HEK293 (cell line): ENCODE measurements around the gene TVP23C.

Experiments used
- CTCF ChIA-PET: fragments of 350-600 bp; formaldehyde crosslinking; extraction: SDS; loops from one replicate; lab custom pipeline; 2021; ENCODE audit warnings: antibody characterized with exemption; lab: Yijun Ruan, JAX
- POLR2A ChIA-PET: fragments of 300-600 bp; formaldehyde crosslinking; extraction: SDS; loops from one replicate; lab custom pipeline; 2020; ENCODE audit warnings: antibody characterized with exemption, inconsistent platforms; lab: Yijun Ruan, JAX
- H3K27ac ChIP-seq: fragments of 200-500 bp; sonication (Bioruptor generic); 2 replicates; pipeline ENCODE4 v1.5.1; 2014; ENCODE audit warnings: low read depth, low read length, control low read depth, inconsistent platforms; ENCODE audit errors: extremely low read depth
- H3K36me3 ChIP-seq, 2 experiments: fragments of 200-500 bp in 1 of 2; sonication (Bioruptor generic) in 1 of 2; 1 replicate in 1 of 2; 2 replicates in 1 of 2; pipeline ENCODE4 v1.5.1; 2014 to 2017; ENCODE audit warnings: inconsistent platforms in 2 of 2, low read length in 2 of 2; ENCODE audit not compliant: control insufficient read depth in 2 of 2, insufficient read depth in 1 of 2
- H3K4me1 ChIP-seq: fragments of 200-500 bp; sonication (Bioruptor generic); 2 replicates; pipeline ENCODE4 v1.5.1; 2014; ENCODE audit warnings: mild to moderate bottlenecking, low read length, inconsistent platforms; ENCODE audit not compliant: control insufficient read depth, insufficient read depth
- H3K4me3 ChIP-seq: 2 replicates; pipeline ENCODE4 v1.5.1; 2011; ENCODE audit warnings: low read depth, mild to moderate bottlenecking, control low read depth, low read length, moderate library complexity
- H3K9me3 ChIP-seq: fragments of 200-500 bp; sonication (Bioruptor generic); 2 replicates; pipeline ENCODE4 v1.5.1; 2014; ENCODE audit warnings: low read depth, low read length, inconsistent platforms; ENCODE audit not compliant: control insufficient read depth, insufficient read depth
- BCL11B ChIP-seq: fragments of 450-650 bp; formaldehyde crosslinking; IDR thresholded peaks from 2 replicates; pipeline ENCODE4 v1.5.1; 2016; ENCODE audit warnings: low read depth, missing biosample characterization, missing genetic modification characterization
- HOXC10 ChIP-seq: sonication (generic); formaldehyde crosslinking; IDR thresholded peaks from 2 replicates; pipeline ENCODE4 v1.8.1; 2023; ENCODE audit warnings: mild to moderate bottlenecking, missing genetic modification reagents
- SCRT2 ChIP-seq: fragments of 450-650 bp; formaldehyde crosslinking; IDR thresholded peaks from 2 replicates; pipeline ENCODE4 v1.5.1; 2016; ENCODE audit warnings: missing biosample characterization, missing genetic modification characterization
- YY1 ChIP-seq: fragments of 450-650 bp; formaldehyde crosslinking; IDR thresholded peaks from 2 replicates; pipeline ENCODE4 v1.5.1; 2018; ENCODE audit warnings: missing biosample characterization, missing genetic modification characterization
- ZFP37 ChIP-seq: fragments of 450-650 bp; formaldehyde crosslinking; IDR thresholded peaks from 2 replicates; pipeline ENCODE4 v1.5.1; 2016; ENCODE audit warnings: missing biosample characterization, missing genetic modification characterization
- ZIC2 ChIP-seq: fragments of 450-650 bp; formaldehyde crosslinking; IDR thresholded peaks from 2 replicates; pipeline ENCODE4 v1.5.1; 2016; ENCODE audit warnings: missing biosample characterization, missing genetic modification characterization
- ZNF10 ChIP-seq: fragments of 450-650 bp; formaldehyde crosslinking; IDR thresholded peaks from 2 replicates; pipeline ENCODE4 v1.5.1; 2017; ENCODE audit warnings: missing biosample characterization, missing genetic modification characterization
- ZNF140 ChIP-seq: fragments of 450-650 bp; formaldehyde crosslinking; IDR thresholded peaks from 2 replicates; pipeline ENCODE4 v1.5.1; 2016; ENCODE audit warnings: missing biosample characterization, missing genetic modification characterization
- ZNF23 ChIP-seq: fragments of 450-650 bp; formaldehyde crosslinking; IDR thresholded peaks from 2 replicates; pipeline ENCODE4 v1.5.1; 2016; ENCODE audit warnings: missing biosample characterization, missing genetic modification characterization, borderline replicate concordance
- ZNF248 ChIP-seq: fragments of 450-650 bp; formaldehyde crosslinking; IDR thresholded peaks from 2 replicates; pipeline ENCODE4 v1.5.1; 2017; ENCODE audit warnings: missing biosample characterization, missing genetic modification characterization
- ZNF266 ChIP-seq: fragments of 450-650 bp; formaldehyde crosslinking; IDR thresholded peaks from 2 replicates; pipeline ENCODE4 v1.5.1; 2016; ENCODE audit warnings: missing biosample characterization, missing genetic modification characterization, low read depth
- ZNF292 ChIP-seq: fragments of 450-650 bp; formaldehyde crosslinking; IDR thresholded peaks from 2 replicates; pipeline ENCODE4 v1.5.1; 2016; ENCODE audit warnings: low read depth, missing biosample characterization, missing genetic modification characterization, borderline replicate concordance
- ZNF350 ChIP-seq: fragments of 450-650 bp; formaldehyde crosslinking; IDR thresholded peaks from 2 replicates; pipeline ENCODE4 v1.5.0; 2017; ENCODE audit warnings: missing biosample characterization, mild to moderate bottlenecking, missing genetic modification characterization
- ZNF473 ChIP-seq: fragments of 450-650 bp; formaldehyde crosslinking; IDR thresholded peaks from 2 replicates; pipeline ENCODE4 v1.5.1; 2017; ENCODE audit warnings: missing biosample characterization, missing genetic modification characterization
- ZNF654 ChIP-seq: fragments of 450-650 bp; formaldehyde crosslinking; IDR thresholded peaks from 2 replicates; pipeline ENCODE4 v1.5.1; 2016; ENCODE audit warnings: low read depth, missing biosample characterization, missing genetic modification characterization
- ZNF677 ChIP-seq: fragments of 450-650 bp; IDR thresholded peaks from 2 replicates; pipeline ENCODE4 v1.5.0; 2018; ENCODE audit warnings: missing biosample characterization, mild to moderate bottlenecking, missing genetic modification characterization, moderate library complexity
- ZNF791 ChIP-seq: fragments of 450-650 bp; formaldehyde crosslinking; IDR thresholded peaks from 2 replicates; pipeline ENCODE4 v1.5.1; 2016; ENCODE audit warnings: missing biosample characterization, missing genetic modification characterization
- ZNF843 ChIP-seq: fragments of 450-650 bp; formaldehyde crosslinking; IDR thresholded peaks from 2 replicates; pipeline ENCODE4 v1.5.1; 2016; ENCODE audit warnings: missing biosample characterization, missing genetic modification characterization
- ZSCAN23 ChIP-seq: fragments of 450-650 bp; formaldehyde crosslinking; IDR thresholded peaks from 2 replicates; pipeline ENCODE4 v1.5.1; 2016; ENCODE audit warnings: missing biosample characterization, missing genetic modification characterization
- TF ChIP-seq, protein P1 (sequence below): fragments of 450-650 bp; formaldehyde crosslinking; IDR thresholded peaks from 2 replicates; pipeline ENCODE4 v1.5.1; 2016; ENCODE audit warnings: missing biosample characterization, missing genetic modification characterization
- TF ChIP-seq, protein P2 (sequence below): fragments of 450-650 bp; formaldehyde crosslinking; IDR thresholded peaks from 2 replicates; pipeline ENCODE4 v1.5.1; 2016; ENCODE audit warnings: missing biosample characterization, missing genetic modification characterization
- TF ChIP-seq, protein P3 (sequence below): fragments of 450-650 bp; formaldehyde crosslinking; IDR thresholded peaks from 2 replicates; pipeline ENCODE4 v1.5.1; 2016; ENCODE audit warnings: missing biosample characterization, missing genetic modification characterization, borderline replicate concordance

TVP23C gene

DNA sequence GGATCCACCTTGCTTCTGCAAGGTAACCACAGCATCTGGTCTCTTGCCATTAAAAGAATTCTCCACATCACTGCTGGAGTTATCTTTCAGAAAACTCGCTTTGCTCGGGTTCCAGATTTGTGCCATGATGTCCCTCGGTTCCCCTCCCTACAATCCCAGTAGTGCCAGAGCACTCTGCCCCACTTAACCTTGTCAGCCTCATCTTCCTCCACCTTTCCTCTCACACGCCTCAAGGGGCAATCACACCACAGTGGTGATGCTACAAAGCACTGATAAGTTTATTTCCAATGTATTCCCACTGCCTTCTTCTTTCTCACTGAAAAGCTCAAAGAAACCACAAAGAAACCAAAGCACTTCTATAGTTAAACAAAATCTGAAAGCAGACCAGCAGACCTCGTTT is 84.4 kb downstream of the TVP23C start (continued):
- TF ChIP-seq ZNF791 (tag by site-specific recombination) (no peak), BCL11B (tag by site-specific recombination) (no peak)
- TF ChIP-seq, protein P1, sequence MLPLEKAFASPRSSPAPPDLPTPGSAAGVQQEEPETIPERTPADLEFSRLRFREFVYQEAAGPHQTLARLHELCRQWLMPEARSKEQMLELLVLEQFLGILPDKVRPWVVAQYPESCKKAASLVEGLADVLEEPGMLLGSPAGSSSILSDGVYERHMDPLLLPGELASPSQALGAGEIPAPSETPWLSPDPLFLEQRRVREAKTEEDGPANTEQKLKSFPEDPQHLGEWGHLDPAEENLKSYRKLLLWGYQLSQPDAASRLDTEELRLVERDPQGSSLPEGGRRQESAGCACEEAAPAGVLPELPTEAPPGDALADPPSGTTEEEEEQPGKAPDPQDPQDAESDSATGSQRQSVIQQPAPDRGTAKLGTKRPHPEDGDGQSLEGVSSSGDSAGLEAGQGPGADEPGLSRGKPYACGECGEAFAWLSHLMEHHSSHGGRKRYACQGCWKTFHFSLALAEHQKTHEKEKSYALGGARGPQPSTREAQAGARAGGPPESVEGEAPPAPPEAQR (tag by site-specific recombination): no peak

DNA sequence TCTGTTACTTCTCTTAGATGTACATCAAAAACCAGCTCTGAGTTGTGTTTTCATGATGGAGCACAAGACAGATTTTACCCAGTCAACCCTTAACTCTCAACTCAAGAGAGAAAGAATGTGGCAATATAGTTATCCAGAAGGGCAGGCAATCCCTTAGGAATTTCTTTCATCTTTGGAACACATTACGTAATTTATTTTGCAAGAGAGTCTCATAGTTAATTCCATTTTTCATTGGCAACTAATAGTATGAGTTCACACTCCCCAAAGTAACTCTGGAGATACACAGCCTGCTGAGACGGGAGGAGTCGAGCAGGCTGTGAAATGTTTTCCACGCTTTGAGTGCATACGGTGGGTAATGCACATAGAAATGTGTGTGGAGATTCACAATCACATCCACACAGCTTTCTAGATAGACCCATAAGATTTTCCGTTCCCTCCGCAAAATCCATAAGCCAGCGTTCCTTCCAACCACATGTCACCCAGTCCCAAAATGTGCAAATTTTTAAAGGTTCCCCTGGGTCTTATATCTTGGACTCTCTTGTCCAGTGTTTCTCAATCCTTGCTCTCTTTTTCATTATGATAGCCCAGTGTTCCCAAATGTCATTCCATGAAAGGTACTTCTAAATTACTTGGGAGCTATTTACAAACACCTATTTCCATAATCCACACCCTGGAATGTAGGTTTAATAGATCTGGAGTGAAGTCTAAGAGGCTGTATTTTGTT is 87.5 kb downstream of the TVP23C start:
- no peak for TF ChIP-seq ZNF10 (tag by site-specific recombination)
- no peak for TF ChIP-seq ZNF248 (tag by site-specific recombination)
- TF ChIP-seq ZNF677: no peak
- TF ChIP-seq HOXC10 (CRISPR knock-in tag): no peak
- no peak for TF ChIP-seq ZNF23 (tag by site-specific recombination)
- no peak for TF ChIP-seq ZNF473 (tag by site-specific recombination)
- TF ChIP-seq ZNF140: no peak
- no peak for TF ChIP-seq ZNF266 (tag by site-specific recombination)
- TF ChIP-seq ZNF350: no peak
- no peak for TF ChIP-seq SCRT2 (tag by site-specific recombination)
- TF ChIP-seq, protein P2, sequence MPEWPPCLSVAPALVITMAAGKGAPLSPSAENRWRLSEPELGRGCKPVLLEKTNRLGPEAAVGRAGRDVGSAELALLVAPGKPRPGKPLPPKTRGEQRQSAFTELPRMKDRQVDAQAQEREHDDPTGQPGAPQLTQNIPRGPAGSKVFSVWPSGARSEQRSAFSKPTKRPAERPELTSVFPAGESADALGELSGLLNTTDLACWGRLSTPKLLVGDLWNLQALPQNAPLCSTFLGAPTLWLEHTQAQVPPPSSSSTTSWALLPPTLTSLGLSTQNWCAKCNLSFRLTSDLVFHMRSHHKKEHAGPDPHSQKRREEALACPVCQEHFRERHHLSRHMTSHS (tag by site-specific recombination): no peak
- TF ChIP-seq ZNF654 (tag by site-specific recombination): no peak
- no peak for TF ChIP-seq ZSCAN23 (tag by site-specific recombination)
- no peak for TF ChIP-seq ZFP37 (tag by site-specific recombination)
- no peak for TF ChIP-seq ZNF292 (tag by site-specific recombination)
- TF ChIP-seq ZIC2 (tag by site-specific recombination): no peak
- no peak for TF ChIP-seq YY1
- no peak for TF ChIP-seq ZNF843 (tag by site-specific recombination)
- TF ChIP-seq, protein P3, sequence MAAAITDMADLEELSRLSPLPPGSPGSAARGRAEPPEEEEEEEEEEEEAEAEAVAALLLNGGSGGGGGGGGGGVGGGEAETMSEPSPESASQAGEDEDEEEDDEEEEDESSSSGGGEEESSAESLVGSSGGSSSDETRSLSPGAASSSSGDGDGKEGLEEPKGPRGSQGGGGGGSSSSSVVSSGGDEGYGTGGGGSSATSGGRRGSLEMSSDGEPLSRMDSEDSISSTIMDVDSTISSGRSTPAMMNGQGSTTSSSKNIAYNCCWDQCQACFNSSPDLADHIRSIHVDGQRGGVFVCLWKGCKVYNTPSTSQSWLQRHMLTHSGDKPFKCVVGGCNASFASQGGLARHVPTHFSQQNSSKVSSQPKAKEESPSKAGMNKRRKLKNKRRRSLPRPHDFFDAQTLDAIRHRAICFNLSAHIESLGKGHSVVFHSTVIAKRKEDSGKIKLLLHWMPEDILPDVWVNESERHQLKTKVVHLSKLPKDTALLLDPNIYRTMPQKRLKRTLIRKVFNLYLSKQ (tag by site-specific recombination): no peak
- H3K4me3 ChIP-seq: no peak overlapping the region
- no peak overlapping the region for H3K27ac ChIP-seq
- H3K9me3 ChIP-seq: no peaks in the 10 kb centered on the region
- H3K4me1 ChIP-seq: peaks cover 6% of the 10 kb centered on the region
- CTCF ChIA-PET: interaction anchor here (0.6 to 2.1 kb wide), 5 partner anchors 16 to 217 kb away, joined by 5 to 9 read pairs (median 6); no protein-coding TSS in a partner anchor
- POLR2A ChIA-PET: no interaction called here
- peaks cover 0 to 4% of the 10 kb centered on the region in 2 experiments; a peak in 1 of 3 replicates for H3K36me3 ChIP-seq
